NCI-H1105 (cell line): ENCODE measurements around the gene RHO.
"Not testable (repeated sequence)": the region's sequence is repeated elsewhere in the genome, so short reads cannot be mapped to it uniquely, and the experiment has no call there.

Source experiments
- DNase-seq: peaks from one replicate; lab custom pipeline; 2025; lab: John Stamatoyannopoulos, UW

The RHO gene

DNA sequence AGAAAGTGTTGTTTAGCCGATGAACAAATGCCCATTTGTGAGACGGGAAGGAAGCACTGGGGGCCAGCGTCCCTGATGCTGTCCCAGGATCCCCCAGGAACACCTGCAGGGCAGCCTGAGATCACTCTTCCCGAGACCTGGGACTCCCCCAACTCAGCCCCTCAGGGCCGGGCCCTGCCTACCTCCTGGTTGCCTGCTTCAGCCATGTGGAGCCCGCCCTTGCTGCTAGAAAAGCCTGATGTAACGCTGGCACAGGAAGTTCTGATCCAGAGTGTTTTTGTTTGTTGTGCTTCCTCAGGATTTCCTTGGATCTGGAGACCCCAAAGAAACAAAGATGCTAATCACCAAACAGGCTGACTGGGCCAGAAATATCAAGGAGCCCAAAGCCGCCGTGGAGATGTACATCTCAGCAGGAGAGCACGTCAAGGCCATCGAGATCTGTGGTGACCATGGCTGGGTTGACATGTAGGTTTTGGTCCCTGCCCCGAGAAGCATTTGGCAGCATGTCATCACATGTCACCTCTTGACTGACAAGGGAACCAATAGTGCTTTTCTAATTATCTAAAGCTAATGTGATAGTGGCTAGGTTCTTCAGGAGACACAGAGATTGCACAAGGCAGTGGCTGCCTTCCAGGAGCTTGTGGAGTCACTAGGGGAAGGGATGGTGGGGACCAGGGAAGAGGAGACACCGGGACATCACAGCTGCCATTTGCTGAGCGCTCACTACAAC lies 28.7 kb upstream of the RHO start:
- DNase-seq = not testable (repeated sequence)

- no peak for DNase-seq
Observed at GRCh38 chr3:129500334-129500658, 28.1 kb upstream of the RHO start.

DNA sequence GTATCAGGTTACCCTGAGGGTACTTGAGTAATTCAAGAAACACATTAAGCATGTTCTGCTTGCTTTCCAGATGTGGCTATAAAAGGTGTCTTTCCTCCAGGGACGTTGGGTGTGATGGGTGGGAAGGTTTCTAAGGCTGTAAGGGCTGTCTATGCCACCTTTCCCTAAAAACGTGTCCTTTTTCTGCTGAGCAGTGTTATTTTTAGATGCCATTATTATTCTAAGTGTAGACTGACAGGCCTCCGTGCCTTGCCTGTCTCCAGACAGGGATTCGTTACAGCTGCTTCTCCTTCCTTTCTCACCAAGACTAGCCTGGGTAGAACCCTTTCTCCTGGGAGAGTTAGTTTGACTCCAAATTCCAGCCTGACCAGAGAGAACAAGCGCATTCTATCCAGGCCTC lies 26.8 kb upstream of the RHO start:
- no peak for DNase-seq

DNA sequence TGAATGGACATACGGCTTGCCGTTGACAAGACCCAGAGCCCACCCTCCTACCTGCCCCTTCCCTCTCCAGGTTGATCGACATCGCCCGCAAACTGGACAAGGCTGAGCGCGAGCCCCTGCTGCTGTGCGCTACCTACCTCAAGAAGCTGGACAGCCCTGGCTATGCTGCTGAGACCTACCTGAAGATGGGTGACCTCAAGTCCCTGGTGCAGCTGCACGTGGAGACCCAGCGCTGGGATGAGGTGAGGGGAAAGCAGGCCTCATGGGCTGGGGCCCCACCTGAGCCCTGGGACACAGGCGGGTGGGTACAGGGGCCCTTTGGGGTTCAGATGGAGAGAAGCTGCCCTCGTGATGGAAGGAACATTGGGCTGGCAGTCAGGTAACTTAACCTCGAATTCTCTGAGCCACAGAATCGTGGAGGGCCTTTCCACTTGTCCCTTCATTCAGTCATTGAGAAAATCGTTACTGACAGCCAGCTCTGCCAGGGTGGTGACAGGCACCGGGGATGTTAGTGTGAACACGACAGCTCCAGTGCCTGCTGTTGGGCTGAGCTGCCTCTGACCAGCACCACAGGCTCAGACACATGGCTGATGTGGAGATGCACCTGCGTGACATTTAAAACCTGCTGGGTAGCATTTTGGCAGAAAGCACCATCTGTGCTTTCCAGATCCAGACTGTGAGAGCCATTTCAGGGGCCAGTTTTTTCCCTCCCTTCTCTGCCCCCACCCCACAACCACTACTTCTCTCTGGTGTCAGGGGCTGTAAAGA lies 25.6 kb upstream of the RHO start:
- DNase-seq = peak; percentile 84

DNA sequence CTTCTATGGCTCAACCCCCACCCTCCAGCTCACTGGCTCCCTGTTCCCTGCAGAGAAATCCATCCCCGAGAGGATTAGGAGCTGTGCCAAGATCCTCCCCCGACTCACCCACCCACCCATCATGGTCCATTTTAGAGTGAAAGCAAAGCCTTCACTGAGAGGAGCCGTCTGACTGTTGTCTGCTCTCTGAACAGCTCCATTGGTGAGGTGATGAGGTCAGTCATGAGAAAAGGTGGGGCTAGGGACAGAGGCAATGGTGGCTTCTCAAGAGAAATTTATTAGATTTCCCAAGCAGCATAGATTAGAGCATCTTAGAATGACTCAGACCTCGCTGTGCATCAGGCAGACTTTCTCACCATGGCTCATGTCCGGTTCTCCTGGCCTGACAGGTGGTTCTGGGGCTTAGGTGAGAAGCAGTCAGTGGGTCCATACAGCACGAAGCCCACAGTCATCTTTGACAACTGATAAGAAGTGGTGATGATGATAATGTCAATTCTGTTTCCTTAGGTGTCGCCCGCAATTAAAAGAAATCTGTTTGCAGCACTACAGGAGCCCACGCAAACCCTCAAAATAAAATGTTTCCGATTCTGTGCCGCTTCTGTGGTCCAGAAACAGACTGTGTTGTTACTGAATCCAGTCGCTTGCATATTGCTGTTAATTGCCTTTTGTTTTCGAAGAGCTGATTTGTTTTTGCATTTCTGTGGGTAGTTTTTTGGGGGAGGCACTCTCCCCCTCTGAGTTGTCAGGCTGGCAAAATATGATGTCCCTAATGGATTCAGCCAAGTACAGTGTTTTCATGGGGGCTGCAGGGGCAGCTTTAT lies 24.8 kb upstream of the RHO start:
- peak; percentile 83 for DNase-seq

- no peak for DNase-seq
Observed at GRCh38 chr3:129504471-129505100, 23.9 kb upstream of the RHO start.

DNA sequence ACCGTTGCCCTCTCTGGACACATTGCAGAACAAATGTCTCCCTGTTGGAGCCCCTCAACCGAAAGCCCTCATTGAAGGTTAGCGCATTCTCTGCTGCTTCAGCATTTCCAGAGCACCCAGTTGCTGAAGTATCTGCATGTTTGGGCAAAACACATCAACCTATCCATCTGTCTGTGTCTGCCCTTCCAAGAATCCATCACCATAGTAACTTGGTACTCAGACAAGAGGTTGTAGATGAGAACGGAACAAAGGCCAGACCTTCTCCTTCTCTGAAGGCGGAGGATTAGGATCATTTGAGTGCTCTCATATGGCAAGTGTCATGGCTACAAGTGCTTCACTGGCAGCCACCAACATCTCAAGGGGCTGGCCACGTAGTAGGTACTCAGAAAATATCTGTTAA lies 23.1 kb upstream of the RHO start:
- DNase-seq = peak; percentile 75

GRCh38 chr3:129506231-129506742 lies 22.2 kb upstream of the RHO start:
- peak; percentile 78 for DNase-seq

DNA sequence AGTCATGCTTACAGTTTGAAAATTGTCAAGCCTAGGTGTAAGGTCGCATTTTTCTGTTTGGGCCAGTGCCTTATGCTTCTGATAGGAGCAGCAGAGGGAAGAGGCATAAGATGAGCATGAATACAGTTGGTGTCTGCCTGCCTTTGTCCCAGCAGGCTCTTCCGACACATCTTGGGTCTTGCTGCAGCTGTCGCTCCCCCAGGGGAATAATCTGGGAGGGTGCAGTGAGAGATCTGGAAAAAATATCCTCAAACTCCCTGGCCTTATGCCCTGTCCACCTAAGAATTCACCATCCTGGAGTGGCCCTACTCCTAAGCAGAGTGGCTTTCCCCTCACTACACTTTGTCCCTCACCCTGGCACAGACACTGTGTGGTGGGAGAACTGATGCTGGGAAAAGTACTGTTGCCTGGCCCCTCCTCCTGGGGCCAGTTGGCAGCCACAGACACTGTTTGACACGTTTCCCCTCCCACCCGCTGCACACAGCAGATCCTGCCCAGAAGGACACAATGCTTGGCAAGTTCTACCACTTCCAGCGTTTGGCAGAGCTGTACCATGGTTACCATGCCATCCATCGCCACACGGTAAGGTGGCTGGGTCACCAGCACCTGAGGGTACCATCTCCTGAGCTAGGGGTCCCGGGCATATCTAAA lies 21.1 kb upstream of the RHO start:
- no peak for DNase-seq

GRCh38 chr3:129512595-129512994 lies 15.8 kb upstream of the RHO start:
- DNase-seq = no peak

- DNase-seq = no peak
Observed at GRCh38 chr3:129513705-129514104, 14.7 kb upstream of the RHO start.

DNA sequence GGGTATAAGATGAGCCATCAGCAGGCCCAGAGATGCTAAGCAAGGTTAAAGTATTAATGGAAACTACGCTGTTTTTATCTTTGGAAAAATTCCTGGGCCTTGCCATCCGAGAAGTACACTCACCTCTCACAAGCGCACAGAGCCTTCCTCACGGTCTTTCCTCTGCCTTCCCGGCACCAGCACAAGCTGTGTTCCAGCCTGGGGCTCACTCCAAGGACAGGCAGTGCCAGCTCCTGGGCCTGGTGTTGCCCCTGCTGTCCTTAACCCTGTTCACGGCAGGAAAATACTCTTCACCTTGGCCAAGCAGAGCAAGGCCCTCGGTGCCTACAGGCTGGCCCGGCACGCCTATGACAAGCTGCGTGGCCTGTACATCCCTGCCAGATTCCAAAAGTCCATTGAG lies 14.3 kb upstream of the RHO start:
- DNase-seq = no peak

DNA sequence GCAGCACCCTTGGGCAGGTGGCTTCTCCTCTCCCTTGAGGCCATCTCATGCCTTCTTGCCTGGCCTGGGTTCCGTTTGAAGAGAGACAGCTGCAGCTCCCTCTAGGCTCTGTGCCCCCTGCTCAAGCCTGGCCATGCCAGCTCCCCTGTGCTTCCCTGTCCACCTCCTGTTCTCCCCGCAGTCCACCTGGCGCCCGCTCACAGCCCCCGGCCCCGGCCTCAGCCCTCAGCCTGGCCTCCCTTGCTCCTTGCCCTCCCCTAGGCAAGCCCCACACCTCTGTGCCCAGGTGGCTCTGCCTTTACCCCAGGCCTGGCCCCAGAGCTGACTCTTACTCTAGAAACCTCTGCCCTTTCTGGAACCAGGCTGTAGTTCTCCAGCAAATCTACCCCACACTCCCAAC lies 13.9 kb upstream of the RHO start:
- no peak for DNase-seq

- not testable (repeated sequence) for DNase-seq
Observed at GRCh38 chr3:129515108-129515820, 13.2 kb upstream of the RHO start.

DNA sequence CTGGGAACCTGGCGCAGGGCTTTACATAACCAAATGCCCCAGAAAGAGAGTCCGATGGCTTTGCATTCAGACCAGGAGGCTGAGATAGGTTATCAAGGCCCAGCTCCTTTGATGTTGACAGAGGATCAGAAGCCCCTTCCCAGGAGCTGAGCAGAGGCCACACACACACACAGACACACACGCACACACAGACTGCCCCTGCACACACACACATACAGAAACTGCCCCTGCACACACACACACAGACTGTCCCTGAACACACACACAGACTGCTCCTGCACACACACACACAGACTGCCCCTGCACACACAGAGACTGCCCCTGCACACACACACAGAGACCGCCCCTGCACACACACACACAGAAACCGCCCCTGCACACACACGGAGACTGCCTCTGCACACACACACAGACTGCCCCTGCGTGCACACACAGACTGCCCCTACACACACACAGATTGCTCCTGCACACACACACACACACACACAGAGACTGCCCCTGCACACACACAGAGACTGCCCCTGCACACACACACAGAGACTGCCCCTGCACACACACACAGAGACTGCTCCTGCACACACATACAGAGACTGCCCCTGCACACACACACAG lies 12.5 kb upstream of the RHO start:
- not testable (repeated sequence) for DNase-seq

GRCh38 chr3:129517516-129517915 lies 10.9 kb upstream of the RHO start:
- no peak for DNase-seq

DNA sequence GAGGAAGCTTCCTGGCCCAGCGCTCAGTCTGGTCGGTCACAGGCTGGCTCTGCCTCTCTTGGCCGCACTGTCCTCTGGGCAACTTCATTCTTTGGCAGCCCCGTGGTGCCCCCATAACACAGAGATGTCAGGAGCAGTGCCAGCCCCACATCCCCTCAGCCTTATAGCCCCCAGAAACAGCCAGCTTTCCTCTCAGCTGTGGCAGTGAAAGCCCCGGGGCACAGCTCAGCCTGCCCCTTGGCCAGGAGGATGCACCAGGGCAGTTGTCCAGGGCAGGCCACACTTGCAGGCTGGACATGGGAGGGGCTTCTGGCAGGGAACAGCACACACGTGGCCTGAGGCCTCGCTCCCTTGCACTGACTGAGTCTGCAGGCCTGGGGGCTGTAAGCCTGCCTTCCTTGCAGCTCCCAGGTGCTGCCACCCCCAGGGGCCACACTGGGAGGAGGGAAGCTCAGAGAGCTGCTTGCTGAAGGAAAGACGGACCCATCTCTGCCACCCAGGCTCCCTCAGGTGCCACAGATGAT lies 10.3 kb upstream of the RHO start:
- DNase-seq = no peak

DNA sequence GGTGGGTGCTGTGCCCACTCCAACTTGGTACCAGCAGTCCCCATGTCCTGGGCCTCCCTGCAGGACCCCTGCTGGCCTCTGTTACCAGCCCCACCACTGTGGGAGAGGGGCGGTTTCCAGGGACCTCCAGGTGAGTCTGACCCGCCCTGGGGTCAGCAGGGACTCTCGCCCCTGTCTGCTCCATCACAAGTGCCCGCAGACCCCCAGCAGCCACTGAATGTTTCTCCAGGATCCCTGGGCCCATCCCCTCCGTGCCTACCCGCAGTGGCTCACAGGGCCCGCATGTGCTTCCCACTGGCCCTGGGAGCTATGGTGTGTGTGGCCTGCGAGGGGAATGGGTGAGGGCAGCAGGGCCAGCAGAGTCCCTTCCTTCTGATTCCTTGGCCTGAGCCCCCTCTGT lies 9.9 kb upstream of the RHO start:
- DNase-seq = no peak

GRCh38 chr3:129519449-129519848 lies 9.0 kb upstream of the RHO start:
- DNase-seq = no peak
